HCT116 (cell line): ENCODE measurements around the gene KRTAP8-1. TPM values are rescaled to one million over a fixed set of nuclear protein-coding genes. Genes with fewer than 3 reads are reported as not detected.

Source experiments
- ATAC-seq: fragments of 200-7000 bp; cut with Tn5 transposase; 2 replicates; pipeline ENCODE4 v1.9.1; 2020; ENCODE audit warnings: mild to moderate bottlenecking, moderate library complexity
- BruUV-seq: library from RNA; stranded (reverse); fragments of 400-500 nt; replicated peaks from 2 replicates; lab custom pipeline; 2021; lab: Mats Ljungman, UMichigan
- CTCF ChIA-PET: fragments of 300-600 bp; sonication (Branson Sonifier 250); formaldehyde crosslinking; loops from one replicate; lab custom pipeline; 2021; ENCODE audit warnings: antibody characterized with exemption; lab: Charles Lee
- POLR2A ChIA-PET: fragments of 300-600, 350-600 bp; sonication (Branson Sonifier 250); formaldehyde crosslinking; loops from one replicate; lab custom pipeline; 2021; ENCODE audit warnings: antibody characterized with exemption; lab: Charles Lee
- RAD21 ChIA-PET, 2 experiments: fragments of 300-600 bp; sonication (Branson Sonifier 250); formaldehyde crosslinking; loops; one replicate each; lab custom pipeline; 2023; ENCODE audit warnings: low total read pairs in 2 of 2; ENCODE audit not compliant: uncharacterized antibody in 2 of 2, unreplicated experiment in 2 of 2, low non-redundant PET in 1 of 2; lab: Charles Lee
- DNase-seq: peaks from one replicate; pipeline ENCODE4 v3.0.0-alpha.2; 2010; ENCODE audit warnings: low read depth, low spot score
- H2AFZ ChIP-seq: fragments of 200-600 bp; shearing (Covaris generic), sonication (generic); 2 replicates; pipeline ENCODE4 v1.6.1; 2017; ENCODE audit warnings: low read depth, mixed run types, mixed read lengths, antibody characterized with exemption, low read length; ENCODE audit not compliant: poor library complexity, severe bottlenecking
- H3K27ac ChIP-seq: 2 replicates; pipeline ENCODE4 v1.5.1; 2012; ENCODE audit warnings: low read depth, low read length
- H3K27me3 ChIP-seq: fragments of 200-600 bp; sonication (generic); 2 replicates; pipeline ENCODE4 v1.6.1; 2016; ENCODE audit warnings: mixed run types, low read length, mixed read lengths; ENCODE audit not compliant: insufficient read depth
- H3K36me3 ChIP-seq, 2 experiments: fragments of 200-500 bp in 1 of 2; fragments of 200-600 bp in 1 of 2; sonication (Bioruptor generic) in 1 of 2; sonication (generic) in 1 of 2; 2 replicates each; pipeline versions ENCODE4 v1.5.1 to v1.6.1; 2014 to 2016; ENCODE audit warnings: low read length in 2 of 2, inconsistent platforms in 1 of 2, mixed read lengths in 1 of 2, mixed run types in 1 of 2; ENCODE audit not compliant: insufficient read depth in 2 of 2, control insufficient read depth in 1 of 2
- H3K4me1 ChIP-seq, 2 experiments: fragments of 200-600 bp in 1 of 2; sonication (generic) in 1 of 2; 2 replicates each; pipeline versions ENCODE4 v1.5.1 to v1.6.1; 2012 to 2017; ENCODE audit warnings: low read length in 2 of 2, inconsistent platforms in 1 of 2, mild to moderate bottlenecking in 1 of 2, mixed read lengths in 1 of 2, mixed run types in 1 of 2, moderate library complexity in 1 of 2; ENCODE audit not compliant: insufficient read depth in 2 of 2, control insufficient read depth in 1 of 2
- H3K4me2 ChIP-seq: fragments of 200-600 bp; sonication (generic); 2 replicates; pipeline ENCODE4 v1.6.1; 2017; ENCODE audit warnings: mixed run types, low read length, mixed read lengths
- H3K4me3 ChIP-seq, 2 experiments: fragments of 200-600 bp in 1 of 2; sonication (generic) in 1 of 2; replicated peaks in 1 of 2; 2 replicates each; pipeline ENCODE4 v1.5.1; 2011 to 2016; ENCODE audit warnings: low read length in 2 of 2, control low read depth in 1 of 2, low read depth in 1 of 2, mild to moderate bottlenecking in 1 of 2, mixed read lengths in 1 of 2, mixed run types in 1 of 2
- H3K79me2 ChIP-seq: fragments of 200-600 bp; sonication (generic); 2 replicates; pipeline ENCODE4 v1.6.1; 2017; ENCODE audit warnings: mild to moderate bottlenecking, mixed run types, low read length, moderate library complexity, mixed read lengths; ENCODE audit not compliant: insufficient read depth
- H3K9ac ChIP-seq: fragments of 200-600 bp; sonication (generic); 2 replicates; pipeline ENCODE4 v1.6.1; 2016; ENCODE audit warnings: low read length, mixed read lengths
- H3K9me2 ChIP-seq: fragments of 200-600 bp; sonication (generic), shearing (Covaris generic); 2 replicates; pipeline ENCODE4 v1.6.1; 2017; ENCODE audit warnings: mixed run types, mild to moderate bottlenecking, moderate library complexity; ENCODE audit not compliant: insufficient read depth
- H3K9me3 ChIP-seq, 2 experiments: fragments of 200-500 bp in 1 of 2; fragments of 200-600 bp in 1 of 2; sonication (Bioruptor generic) in 1 of 2; sonication (generic) in 1 of 2; 2 replicates each; pipeline ENCODE4 v1.6.1; 2014 to 2017; ENCODE audit warnings: low read length in 2 of 2, mixed read lengths in 2 of 2, inconsistent platforms in 1 of 2, low read depth in 1 of 2, mild to moderate bottlenecking in 1 of 2, mixed run types in 1 of 2, moderate library complexity in 1 of 2; ENCODE audit not compliant: control insufficient read depth in 1 of 2, insufficient read depth in 1 of 2
- H4K20me1 ChIP-seq: fragments of 200-600 bp; sonication (generic), shearing (Covaris generic); 2 replicates; pipeline ENCODE4 v1.6.1; 2017; ENCODE audit warnings: mixed run types, mild to moderate bottlenecking, moderate library complexity; ENCODE audit not compliant: insufficient read depth
- ATF3 ChIP-seq: IDR thresholded peaks from 2 replicates; pipeline ENCODE4 v1.6.1; 2012
- CBX3 ChIP-seq: IDR thresholded peaks from 2 replicates; pipeline ENCODE4 v1.6.1; 2012; ENCODE audit warnings: low read depth
- EGR1 ChIP-seq: IDR thresholded peaks from 2 replicates; pipeline ENCODE4 v1.6.1; 2012; ENCODE audit warnings: low read depth
- FOSL1 ChIP-seq: IDR thresholded peaks from 2 replicates; pipeline ENCODE4 v1.6.1; 2012; ENCODE audit warnings: low read depth
- POLR2A ChIP-seq: IDR thresholded peaks from 2 replicates; pipeline ENCODE4 v1.7.0; 2011; ENCODE audit warnings: borderline replicate concordance; ENCODE audit not compliant: insufficient read depth, insufficient read length; ENCODE audit errors: extremely low read depth
- SIN3A ChIP-seq: IDR thresholded peaks from 2 replicates; pipeline ENCODE4 v1.6.1; 2012; ENCODE audit warnings: low read depth
- SP1 ChIP-seq: IDR thresholded peaks from 2 replicates; pipeline ENCODE4 v1.6.1; 2012; ENCODE audit warnings: low read depth
- TCF7L2 ChIP-seq: IDR thresholded peaks from 2 replicates; pipeline ENCODE4 v1.7.0; 2011; ENCODE audit warnings: borderline replicate concordance, inconsistent platforms; ENCODE audit not compliant: insufficient read depth, insufficient read length; ENCODE audit errors: extremely low read depth
- YY1 ChIP-seq: IDR thresholded peaks from 2 replicates; pipeline ENCODE4 v1.6.1; 2011; ENCODE audit warnings: low read length, low read depth, moderate library complexity, mild to moderate bottlenecking; ENCODE audit not compliant: insufficient replicate concordance; ENCODE audit errors: extremely low read depth
- intact Hi-C: fragments of 100-400 bp; cut with micrococcal nuclease; formaldehyde crosslinking; loops from 2 replicates; pipeline ENCODE4 v1.10.0; 2022
- total RNA-seq: library from RNA; stranded (reverse); gene quantifications from one replicate; pipeline ENCODE4 v1.2.1, GENCODE V29; 2021; ENCODE audit not compliant: unreplicated experiment
- TF ChIP-seq, protein P1 (sequence below): IDR thresholded peaks from 2 replicates; pipeline ENCODE4 v1.6.1; 2011; ENCODE audit warnings: mild to moderate bottlenecking, low read length, moderate library complexity; ENCODE audit not compliant: insufficient replicate concordance; ENCODE audit errors: extremely low read depth

Gene KRTAP8-1
- total RNA-seq, 1 experiment from 2014 or later = not detected

DNA sequence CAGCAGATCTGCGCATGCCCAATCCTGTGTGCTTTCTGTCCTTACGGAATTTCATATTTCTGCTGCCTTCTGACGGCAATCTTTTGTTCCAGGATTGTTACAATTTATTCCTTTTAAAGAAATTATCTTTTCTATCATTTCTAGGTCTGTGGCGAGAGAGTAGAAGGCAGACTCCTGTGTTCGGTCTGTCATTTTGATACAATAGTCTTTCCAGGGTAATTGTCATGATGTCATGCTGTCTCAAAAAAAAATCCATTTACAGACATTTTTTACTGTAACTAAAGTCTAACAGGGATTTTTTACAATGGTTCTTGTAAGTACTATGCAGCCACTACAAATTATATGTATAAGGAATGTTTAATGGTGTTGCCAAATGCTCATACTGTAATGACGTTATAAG, 25.5 kb upstream of the KRTAP8-1 start:
- RAD21 ChIA-PET = no interaction called here
- DNase-seq (no peak), ATAC-seq (no peak)
- no peak overlapping the region for H3K27ac ChIP-seq
- H3K27me3 ChIP-seq = no peaks in the 10 kb centered on the region
- intact Hi-C loops = no loop called here
- H3K36me3 ChIP-seq = no peaks in the 10 kb centered on the region
- H2AFZ ChIP-seq = no peak overlapping the region
- no TSS peak for BruUV-seq
- peaks cover 0 to 9% of the 10 kb centered on the region in 2 experiments; a peak in 2 of 4 replicates for H3K9me3 ChIP-seq
- H3K79me2 ChIP-seq = no peaks in the 10 kb centered on the region
- no peak overlapping the region for H3K4me3 ChIP-seq
- POLR2A ChIA-PET = no interaction called here
- H3K4me1 ChIP-seq = no peaks in the 10 kb centered on the region
- no peak overlapping the region for H3K9ac ChIP-seq
- no peaks in the 10 kb centered on the region for H4K20me1 ChIP-seq
- H3K4me2 ChIP-seq = no peak overlapping the region
- no peak for TF ChIP-seq ATF3
- TF ChIP-seq SP1 = no peak
- TF ChIP-seq CBX3 = no peak
- TF ChIP-seq, protein P1, sequence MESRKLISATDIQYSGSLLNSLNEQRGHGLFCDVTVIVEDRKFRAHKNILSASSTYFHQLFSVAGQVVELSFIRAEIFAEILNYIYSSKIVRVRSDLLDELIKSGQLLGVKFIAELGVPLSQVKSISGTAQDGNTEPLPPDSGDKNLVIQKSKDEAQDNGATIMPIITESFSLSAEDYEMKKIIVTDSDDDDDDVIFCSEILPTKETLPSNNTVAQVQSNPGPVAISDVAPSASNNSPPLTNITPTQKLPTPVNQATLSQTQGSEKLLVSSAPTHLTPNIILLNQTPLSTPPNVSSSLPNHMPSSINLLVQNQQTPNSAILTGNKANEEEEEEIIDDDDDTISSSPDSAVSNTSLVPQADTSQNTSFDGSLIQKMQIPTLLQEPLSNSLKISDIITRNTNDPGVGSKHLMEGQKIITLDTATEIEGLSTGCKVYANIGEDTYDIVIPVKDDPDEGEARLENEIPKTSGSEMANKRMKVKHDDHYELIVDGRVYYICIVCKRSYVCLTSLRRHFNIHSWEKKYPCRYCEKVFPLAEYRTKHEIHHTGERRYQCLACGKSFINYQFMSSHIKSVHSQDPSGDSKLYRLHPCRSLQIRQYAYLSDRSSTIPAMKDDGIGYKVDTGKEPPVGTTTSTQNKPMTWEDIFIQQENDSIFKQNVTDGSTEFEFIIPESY = no peak
- no peak for TF ChIP-seq YY1
- TF ChIP-seq EGR1 = no peak
- no peak for TF ChIP-seq SIN3A
- TF ChIP-seq POLR2A = no peak
- no peak for TF ChIP-seq FOSL1
- no peak for TF ChIP-seq TCF7L2
- H3K9me2 ChIP-seq = no peaks in the 10 kb centered on the region
- CTCF ChIA-PET = no interaction called here
